HG02759 (cell line): ENCODE results near the gene PPP4R3A.
"Not testable (repeated sequence)": the region's sequence is repeated elsewhere in the genome, so short reads cannot be mapped to it uniquely, and the experiment has no call there.

Source experiments
- ATAC-seq: cut with Tn5 transposase; IDR thresholded peaks from one replicate; pipeline ENCODE4 v1.9.1; 2021; ENCODE audit warnings: mild to moderate bottlenecking, moderate library complexity; ENCODE audit not compliant: unreplicated experiment

Gene PPP4R3A

GRCh38 chr14:91444335-91445020, 65.6 kb downstream of the PPP4R3A start:
- no peak for ATAC-seq

GRCh38 chr14:91439345-91439744, 70.8 kb downstream of the PPP4R3A start:
- no peak for ATAC-seq

GRCh38 chr14:91438845-91439244, 71.3 kb downstream of the PPP4R3A start:
- no peak for ATAC-seq

- ATAC-seq, result not testable (repeated sequence)
Measured at GRCh38 chr14:91436266-91436665, 73.8 kb downstream of the PPP4R3A start.

- no peak for ATAC-seq
Measured at GRCh38 chr14:91429385-91429784, 80.7 kb downstream of the PPP4R3A start.

GRCh38 chr14:91428931-91429330, 81.2 kb downstream of the PPP4R3A start:
- not testable (repeated sequence) for ATAC-seq

GRCh38 chr14:91425531-91425944, 84.6 kb downstream of the PPP4R3A start:
- not testable (repeated sequence) for ATAC-seq

GRCh38 chr14:91424813-91425530, 85.1 kb downstream of the PPP4R3A start:
- ATAC-seq, result no peak

- no peak for ATAC-seq
Measured at GRCh38 chr14:91420686-91421085, 89.4 kb downstream of the PPP4R3A start.

GRCh38 chr14:91419451-91419850, 90.7 kb downstream of the PPP4R3A start:
- no peak for ATAC-seq

GRCh38 chr14:91419044-91419397, 91.1 kb downstream of the PPP4R3A start:
- ATAC-seq, result no peak

- peak; percentile 20 for ATAC-seq
Measured at GRCh38 chr14:91418387-91419043, 91.6 kb downstream of the PPP4R3A start.

- peak; percentile 32 for ATAC-seq
Measured at GRCh38 chr14:91417983-91418386, 92.1 kb downstream of the PPP4R3A start.

- ATAC-seq, result peak; percentile 64
Measured at GRCh38 chr14:91417120-91417982, 92.8 kb downstream of the PPP4R3A start, which contains the start of gene CCDC88C. CCDC88C (minus strand) TSS chr14:91417820; CDS start chr14:91417690, 130 bp downstream.

GRCh38 chr14:91416744-91417119, 93.4 kb downstream of the PPP4R3A start:
- ATAC-seq, result no peak

GRCh38 chr14:91415794-91416743, 94.0 kb downstream of the PPP4R3A start:
- peak; percentile 53 for ATAC-seq

- no peak for ATAC-seq
Measured at GRCh38 chr14:91414475-91414833, 95.7 kb downstream of the PPP4R3A start.

- ATAC-seq, result no peak
Measured at GRCh38 chr14:91413547-91414474, 96.3 kb downstream of the PPP4R3A start.

- ATAC-seq, result no peak
Measured at GRCh38 chr14:91412939-91413338, 97.2 kb downstream of the PPP4R3A start.
